Measurements from ENCODE around the gene ZNF396.

ZNF396 gene

GRCh38 chr18:35324926-35325655, 52.0 kb downstream of the ZNF396 start:
- H3K27ac ChIP-seq (ENCODE audit: low read depth in 2 of 2, low read length in 2 of 2) = no peak overlapping the region
- no peak overlapping the region for H3K9ac ChIP-seq (ENCODE audit: low read depth in 1 of 2, low read length in 2 of 2)
- no peaks in the 10 kb centered on the region for H3K36me3 ChIP-seq (ENCODE audit: control insufficient read depth in 2 of 2, insufficient read depth in 2 of 2, low read length in 2 of 2)
- no peak overlapping the region for H3K4me3 ChIP-seq (ENCODE audit: low read length in 2 of 2)
- no peaks in the 10 kb centered on the region for H3K9me3 ChIP-seq (ENCODE audit: control insufficient read depth in 2 of 2, low read length in 2 of 2)
- H3K27me3 ChIP-seq (ENCODE audit: control insufficient read depth in 2 of 2, insufficient read depth in 2 of 2, low read length in 2 of 2) = no peaks in the 10 kb centered on the region
- no peaks in the 10 kb centered on the region for H3K4me1 ChIP-seq (ENCODE audit: control insufficient read depth in 2 of 2, insufficient read depth in 2 of 2, low read length in 2 of 2)

GRCh38 chr18:35322486-35323458, 54.4 kb downstream of the ZNF396 start:
- H3K36me3 ChIP-seq (ENCODE audit: control insufficient read depth in 2 of 2, insufficient read depth in 2 of 2, low read length in 2 of 2) = no peaks in the 10 kb centered on the region
- H3K27ac ChIP-seq (ENCODE audit: low read depth in 2 of 2, low read length in 2 of 2) = no peak overlapping the region
- no peaks in the 10 kb centered on the region for H3K27me3 ChIP-seq (ENCODE audit: control insufficient read depth in 2 of 2, insufficient read depth in 2 of 2, low read length in 2 of 2)
- H3K4me1 ChIP-seq (ENCODE audit: control insufficient read depth in 2 of 2, insufficient read depth in 2 of 2, low read length in 2 of 2) = no peaks in the 10 kb centered on the region
- H3K9me3 ChIP-seq (ENCODE audit: control insufficient read depth in 2 of 2, low read length in 2 of 2) = no peaks in the 10 kb centered on the region
- H3K4me3 ChIP-seq (ENCODE audit: low read length in 2 of 2) = no peak overlapping the region
- no peak overlapping the region for H3K9ac ChIP-seq (ENCODE audit: low read depth in 1 of 2, low read length in 2 of 2)

All from mucosa of rectum (tissue), 2 donors.